ENCODE measurements around the gene DKKL1.

DKKL1 gene

DNA sequence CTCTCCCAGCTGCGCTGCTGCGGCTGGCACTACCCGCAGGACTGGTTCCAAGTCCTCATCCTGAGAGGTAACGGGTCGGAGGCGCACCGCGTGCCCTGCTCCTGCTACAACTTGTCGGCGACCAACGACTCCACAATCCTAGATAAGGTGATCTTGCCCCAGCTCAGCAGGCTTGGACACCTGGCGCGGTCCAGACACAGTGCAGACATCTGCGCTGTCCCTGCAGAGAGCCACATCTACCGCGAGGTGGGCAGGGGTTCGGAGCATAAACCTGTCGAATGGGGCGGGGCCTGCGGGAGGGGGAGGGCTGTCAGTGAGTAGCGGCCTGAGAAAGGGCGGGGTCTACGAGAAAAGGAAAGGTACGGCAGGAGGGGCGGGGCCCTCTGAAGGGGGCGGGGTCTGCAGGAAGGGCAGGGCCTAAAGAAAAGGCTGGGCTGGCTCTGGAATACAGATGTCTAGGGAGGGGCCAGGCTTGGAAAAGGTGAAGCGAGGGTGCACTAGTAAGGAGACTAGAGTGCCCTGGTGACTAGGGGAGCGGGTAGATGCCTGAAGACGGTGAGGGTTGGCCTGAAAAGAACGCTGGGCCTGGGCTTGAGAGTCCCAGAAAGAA, 24.9 kb upstream of the DKKL1 start:
- no peak for DNase-seq

GRCh38 chr19:49339301-49340068, 24.2 kb upstream of the DKKL1 start:
- DNase-seq: no peak

DNA sequence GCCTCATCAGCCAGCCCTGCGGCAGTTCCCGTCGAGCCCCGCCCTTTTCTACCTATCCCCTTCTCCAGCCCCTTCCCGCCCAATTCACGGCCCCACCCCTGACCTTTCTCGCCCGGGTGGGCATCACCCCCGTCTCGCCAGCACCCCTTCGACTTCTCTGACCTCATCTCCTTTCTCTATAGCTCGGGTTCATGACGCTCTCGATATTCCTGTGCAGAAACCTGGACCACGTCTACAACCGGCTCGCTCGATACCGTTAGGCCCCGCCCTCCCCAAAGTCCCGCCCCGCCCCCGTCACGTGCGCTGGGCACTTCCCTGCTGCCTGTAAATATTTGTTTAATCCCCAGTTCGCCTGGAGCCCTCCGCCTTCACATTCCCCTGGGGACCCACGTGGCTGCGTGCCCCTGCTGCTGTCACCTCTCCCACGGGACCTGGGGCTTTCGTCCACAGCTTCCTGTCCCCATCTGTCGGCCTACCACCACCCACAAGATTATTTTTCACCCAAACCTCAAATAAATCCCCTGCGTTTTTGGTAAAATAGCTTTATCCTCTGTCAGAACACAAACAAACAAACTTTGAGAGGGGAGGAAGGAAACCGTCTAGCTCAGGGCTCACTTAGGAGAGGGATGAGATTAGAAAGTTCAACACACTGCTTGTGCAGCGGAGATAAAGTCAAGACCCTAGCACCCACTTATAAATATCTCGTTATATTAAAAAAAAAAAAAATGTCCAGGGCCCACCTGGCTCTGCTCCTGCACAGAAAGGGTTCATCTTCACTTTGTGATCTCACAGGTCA, 23.4 kb upstream of the DKKL1 start:
- DNase-seq: peak; percentile 29

DNA sequence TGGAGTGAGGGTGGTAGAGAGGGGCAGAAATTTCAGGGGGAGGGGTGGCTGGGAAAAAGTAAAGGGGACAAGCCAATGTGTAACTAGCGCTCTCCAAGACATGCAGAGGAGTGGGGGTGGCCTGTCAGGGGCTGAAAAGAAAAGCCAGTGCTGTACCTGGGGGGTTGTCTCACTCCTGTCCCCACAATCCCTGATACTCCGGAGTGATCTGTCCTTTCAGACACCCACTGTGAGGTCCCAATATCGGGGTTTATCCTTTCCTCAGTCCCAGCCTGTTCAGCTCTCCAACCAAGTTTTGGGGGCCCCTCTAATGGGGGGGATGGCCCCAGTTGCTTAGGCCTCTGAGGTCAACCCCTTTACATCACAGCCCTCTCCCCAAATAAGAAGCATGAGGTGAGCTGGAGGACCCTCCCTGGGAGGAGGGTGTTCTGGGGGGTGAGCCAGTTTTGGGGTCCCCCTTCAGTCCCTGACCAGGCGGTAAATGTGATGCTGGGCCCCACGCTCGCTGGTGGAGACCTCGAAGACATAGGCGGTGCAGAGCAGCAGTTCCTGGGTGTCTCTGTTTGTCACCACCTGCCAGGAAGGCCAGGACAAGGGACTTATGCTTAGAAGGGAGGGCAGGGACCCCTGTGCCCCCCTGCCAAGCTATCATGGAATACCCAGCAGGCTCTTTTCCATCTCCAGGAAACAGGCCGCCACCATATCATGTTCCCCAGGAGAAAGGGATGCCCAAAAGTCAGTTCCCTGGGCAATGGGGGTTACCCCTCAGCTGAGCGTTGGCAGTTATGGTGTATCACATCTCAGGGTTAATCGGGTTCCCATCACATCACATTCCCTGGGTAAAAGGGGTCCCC, 22.6 kb upstream of the DKKL1 start:
- DNase-seq: no peak

DNA sequence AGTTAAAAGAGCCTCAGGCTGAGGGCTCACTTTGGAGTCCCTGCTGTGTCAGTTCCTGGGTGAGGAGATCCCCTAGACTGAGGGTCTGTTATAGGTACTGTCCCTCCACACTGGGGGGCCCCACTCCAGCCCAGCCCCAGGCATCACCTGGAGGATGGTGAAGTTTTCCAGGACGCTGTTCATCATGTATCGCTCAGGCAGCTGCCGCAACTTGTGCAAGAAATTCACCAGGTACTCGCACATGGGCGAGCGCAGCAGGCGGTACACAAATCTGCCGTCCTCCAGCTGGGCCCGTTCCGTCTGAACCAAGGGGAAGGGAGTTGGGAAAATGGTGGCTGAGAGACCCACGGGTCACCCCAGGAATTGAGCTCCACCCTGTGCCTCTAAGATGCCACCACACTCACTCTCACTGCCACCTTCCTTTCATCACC, 21.4 kb upstream of the DKKL1 start:
- DNase-seq: no peak

DNA sequence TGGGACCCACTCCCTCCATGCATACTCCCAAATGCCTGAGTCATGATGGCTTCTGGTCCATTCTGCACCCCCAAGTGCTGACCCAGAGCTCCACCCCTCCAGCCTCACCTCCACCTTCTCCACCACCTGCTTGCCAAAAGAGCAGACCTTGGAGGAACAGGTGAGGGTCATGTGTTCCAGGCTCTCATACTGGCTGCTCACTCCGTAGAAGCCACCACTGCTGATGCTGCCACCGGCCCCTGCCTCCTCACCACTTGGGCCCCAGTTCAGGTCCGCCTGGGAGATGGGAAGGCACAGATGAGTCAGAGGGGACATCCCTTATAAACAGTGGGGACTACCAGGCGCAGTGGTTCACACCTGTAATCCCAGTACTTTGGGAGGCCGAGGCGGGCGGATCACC, 20.6 kb upstream of the DKKL1 start:
- no peak for DNase-seq

DNA sequence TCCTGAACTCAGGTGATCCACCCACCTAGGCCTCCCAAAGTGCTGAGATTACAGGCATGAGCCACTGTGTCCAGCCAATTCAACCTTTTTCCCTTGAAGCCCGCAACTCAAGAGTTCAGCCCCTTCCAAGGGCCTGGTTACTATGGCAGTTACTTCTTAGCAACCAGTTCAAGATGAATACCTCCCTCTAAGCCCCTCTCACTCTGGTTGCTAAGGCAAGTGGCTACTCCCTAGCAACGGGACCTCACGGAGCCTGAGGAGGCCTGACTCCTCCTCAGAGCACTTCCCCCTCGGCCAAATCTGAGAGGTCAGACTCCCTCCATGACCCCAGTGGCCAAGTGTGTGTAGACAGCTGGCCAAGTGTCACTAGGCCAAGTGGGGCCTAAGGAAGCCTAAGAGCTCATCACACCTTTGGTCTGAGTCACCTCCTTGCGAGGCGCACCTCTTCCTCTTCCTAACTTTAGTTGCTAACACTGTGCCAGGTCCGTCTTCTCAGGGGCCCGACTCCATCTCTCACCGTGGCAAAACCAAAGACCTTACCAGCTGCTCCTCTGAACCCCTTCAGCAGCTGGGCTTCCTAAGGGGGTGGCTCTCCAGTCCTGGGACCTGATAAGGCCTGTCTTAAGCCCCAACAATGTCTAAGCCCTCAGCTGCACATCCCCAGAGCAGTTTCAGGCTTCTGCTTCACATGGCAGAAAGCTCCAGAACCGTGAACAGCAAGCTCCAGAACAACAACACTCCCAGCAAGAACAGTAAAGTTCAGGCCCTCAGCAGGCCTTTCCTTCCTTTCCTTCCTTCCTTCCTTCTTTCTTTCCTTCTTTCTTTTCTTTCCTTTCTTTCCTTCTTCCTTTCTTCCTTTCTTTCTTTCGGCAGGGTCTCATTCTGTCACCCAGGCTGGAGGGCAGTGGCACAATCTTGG, 18.9 kb upstream of the DKKL1 start:
- no peak for DNase-seq

DNA sequence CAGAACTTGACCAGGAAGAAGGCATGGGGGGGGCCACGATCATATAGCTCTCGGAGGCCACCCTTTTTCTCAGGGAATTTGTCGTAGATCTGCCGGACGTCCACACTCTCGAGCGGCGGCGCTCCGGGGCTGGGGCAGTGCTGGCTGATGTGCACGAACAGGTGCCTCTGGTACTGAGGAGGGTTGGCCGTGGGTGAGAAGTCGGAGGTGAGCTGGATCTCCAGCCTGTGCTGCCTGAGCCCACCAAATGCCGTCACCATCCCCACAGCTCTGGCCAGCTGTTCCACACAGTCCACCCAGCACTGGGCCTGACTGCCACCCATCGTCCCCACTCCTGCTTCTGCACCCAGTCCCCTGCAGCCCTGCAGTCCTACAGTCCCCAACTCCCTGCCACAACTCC, 16.5 kb upstream of the DKKL1 start:
- DNase-seq: no peak

GRCh38 chr19:49347835-49348234, 15.8 kb upstream of the DKKL1 start:
- DNase-seq: peak; percentile 55

- DNase-seq: no peak
Measured at GRCh38 chr19:49348305-49349189, 15.1 kb upstream of the DKKL1 start.

GRCh38 chr19:49349567-49349966, 14.1 kb upstream of the DKKL1 start:
- no peak for DNase-seq

GRCh38 chr19:49355909-49356353, 7.7 kb upstream of the DKKL1 start:
- DNase-seq: peak; percentile 42

GRCh38 chr19:49356382-49356781, 7.3 kb upstream of the DKKL1 start:
- DNase-seq: no peak

DNA sequence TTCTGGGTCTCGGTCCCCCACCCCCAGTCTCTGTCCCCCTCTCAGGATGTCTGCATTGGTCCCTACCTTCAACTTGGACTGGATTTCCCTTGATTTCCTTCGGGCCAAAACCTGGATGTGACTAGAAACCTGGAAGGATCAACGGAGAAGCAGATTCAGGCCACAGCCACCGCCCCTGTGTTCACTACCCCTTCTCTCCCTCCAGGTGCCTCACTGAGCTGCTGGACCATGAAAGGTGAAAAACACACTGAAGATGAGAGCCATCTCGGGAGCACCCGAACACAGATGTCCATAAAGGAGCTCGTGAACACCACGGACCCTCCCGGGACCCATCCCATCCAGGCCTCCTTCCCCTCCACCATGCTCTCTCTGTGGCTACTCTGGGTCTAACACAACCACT, 6.5 kb upstream of the DKKL1 start:
- no peak for DNase-seq

DNA sequence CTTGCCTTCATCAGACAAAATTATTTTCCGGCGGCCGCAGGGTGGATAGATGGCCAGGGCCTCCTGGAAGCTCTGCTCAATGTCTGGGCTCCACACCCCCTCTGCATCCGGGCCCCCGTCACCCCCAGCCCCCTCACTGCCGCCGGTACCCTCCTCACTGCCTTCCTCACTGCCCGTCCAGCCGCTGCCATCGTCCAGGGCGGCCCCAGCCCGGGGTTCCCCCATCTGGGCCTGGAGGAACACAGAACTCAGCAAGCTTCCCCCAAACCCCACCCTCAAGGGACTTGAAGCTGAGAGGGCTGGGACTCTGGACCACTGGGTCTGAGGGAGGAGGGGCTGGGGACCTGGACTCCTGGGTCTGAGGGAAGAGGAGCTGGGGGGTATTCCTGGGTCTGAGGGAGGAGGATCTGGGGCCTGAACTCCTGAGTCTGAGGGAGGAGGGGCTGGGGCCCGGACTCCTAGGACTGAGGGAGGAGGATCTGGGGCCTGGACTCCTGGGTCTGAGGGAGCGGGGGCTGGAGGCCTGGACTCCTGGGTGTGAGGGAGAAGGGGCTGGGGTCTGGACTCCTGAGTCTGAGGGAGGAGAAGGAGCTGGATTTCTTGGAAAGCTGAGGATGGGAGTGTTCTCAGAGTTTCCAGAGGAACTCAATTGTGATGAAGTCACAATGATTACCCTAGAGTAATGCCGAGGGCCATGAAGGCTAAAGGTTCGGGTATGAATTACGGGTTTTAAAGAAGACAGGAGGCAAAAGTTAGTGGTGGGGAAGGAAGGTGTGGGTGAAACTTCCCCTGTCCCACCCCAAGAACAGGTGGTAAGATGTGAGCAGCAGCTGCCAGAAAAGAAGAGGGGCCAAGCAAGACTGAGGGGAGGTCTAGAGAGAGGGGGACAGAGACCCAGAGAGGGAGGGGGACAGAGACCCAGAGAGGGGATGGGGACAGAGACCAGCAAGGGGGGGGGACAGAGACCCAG, 3.5 kb upstream of the DKKL1 start:
- no peak for DNase-seq

GRCh38 chr19:49361438-49362047, 2.1 kb upstream of the DKKL1 start:
- DNase-seq: no peak

- no peak for DNase-seq
Measured at GRCh38 chr19:49362048-49362928, 1.4 kb upstream of the DKKL1 start, which contains the start of gene TEAD2. TSS of gene TEAD2 (minus strand) at chr19:49362416. CDS start at chr19:49360075, 2,341 bp downstream.

DNA sequence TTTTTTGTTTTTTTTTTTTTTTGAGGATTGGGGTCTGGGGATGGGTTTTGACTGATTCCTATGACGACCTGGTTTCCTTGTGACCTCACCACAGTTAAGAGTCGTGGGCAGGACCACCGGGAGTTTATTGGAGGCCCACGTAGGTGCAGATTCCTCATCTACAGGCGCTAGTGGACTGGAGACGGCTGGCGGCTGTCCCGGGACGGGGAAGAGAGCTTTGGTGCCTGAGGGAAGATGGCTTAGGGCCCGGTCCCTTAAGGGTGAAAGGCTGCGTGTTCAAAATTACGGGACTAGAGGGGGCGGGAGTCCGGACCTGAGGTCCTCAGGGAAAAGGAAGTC, 779 bp upstream of the DKKL1 start:
- no peak for DNase-seq
